NCI-H524 treated with DMSO at 0.1 percent for 48 hours (cell line): ENCODE measurements around the gene NFU1.
"Not testable (repeated sequence)": the region's sequence is repeated elsewhere in the genome, so short reads cannot be mapped to it uniquely, and the experiment has no call there.

Experiments
- DNase-seq: peaks from one replicate; lab custom pipeline; 2025; lab: John Stamatoyannopoulos, UW

The NFU1 gene

GRCh38 chr2:69450735-69451416 is 13.6 kb upstream of the NFU1 start:
- DNase-seq, result no peak

GRCh38 chr2:69449906-69450305 is 12.7 kb upstream of the NFU1 start:
- DNase-seq, result no peak

GRCh38 chr2:69443673-69444072 is 6.4 kb upstream of the NFU1 start:
- not testable (repeated sequence) for DNase-seq

- DNase-seq, result not testable (repeated sequence)
Measured at GRCh38 chr2:69439499-69439898, 2.3 kb upstream of the NFU1 start.

GRCh38 chr2:69438580-69438979 is 1.3 kb upstream of the NFU1 start:
- DNase-seq, result no peak

GRCh38 chr2:69437751-69438154 is 518 bp upstream of the NFU1 start:
- no peak for DNase-seq

- DNase-seq, result no peak
Measured at GRCh38 chr2:69436596-69436937, 668 bp downstream of the NFU1 start.

- DNase-seq, result no peak
Measured at GRCh38 chr2:69434753-69435152, 2.5 kb downstream of the NFU1 start.

GRCh38 chr2:69429491-69430183 is 7.6 kb downstream of the NFU1 start:
- DNase-seq, result no peak

- DNase-seq, result no peak
Measured at GRCh38 chr2:69428981-69429380, 8.3 kb downstream of the NFU1 start.

- no peak for DNase-seq
Measured at GRCh38 chr2:69424419-69424818, 12.8 kb downstream of the NFU1 start.

- DNase-seq, result no peak
Measured at GRCh38 chr2:69422198-69422597, 15.0 kb downstream of the NFU1 start.

- DNase-seq, result not testable (repeated sequence)
Measured at GRCh38 chr2:69419111-69419510, 18.1 kb downstream of the NFU1 start.

- no peak for DNase-seq
Measured at GRCh38 chr2:69416147-69416546, 21.1 kb downstream of the NFU1 start.

- DNase-seq, result no peak
Measured at GRCh38 chr2:69411120-69411519, 26.1 kb downstream of the NFU1 start.

- DNase-seq, result no peak
Measured at GRCh38 chr2:69405306-69405705, 31.9 kb downstream of the NFU1 start.

- DNase-seq, result no peak
Measured at GRCh38 chr2:69400121-69400520, 37.1 kb downstream of the NFU1 start.

GRCh38 chr2:69397234-69397633 is 40.0 kb downstream of the NFU1 start:
- no peak for DNase-seq

GRCh38 chr2:69395866-69396265 is 41.4 kb downstream of the NFU1 start:
- DNase-seq, result no peak

- no peak for DNase-seq
Measured at GRCh38 chr2:69393963-69394362, 43.3 kb downstream of the NFU1 start.

GRCh38 chr2:69390471-69390870 is 46.8 kb downstream of the NFU1 start:
- DNase-seq, result no peak

- DNase-seq, result no peak
Measured at GRCh38 chr2:69390001-69390400, 47.2 kb downstream of the NFU1 start.

GRCh38 chr2:69389271-69389670 is 48.0 kb downstream of the NFU1 start:
- no peak for DNase-seq
